ENCODE measurements around the gene MCMBP.
"Not testable (repeated sequence)": the region's sequence is repeated elsewhere in the genome, so short reads cannot be mapped to it uniquely, and the experiment has no call there.

Gene MCMBP

DNA sequence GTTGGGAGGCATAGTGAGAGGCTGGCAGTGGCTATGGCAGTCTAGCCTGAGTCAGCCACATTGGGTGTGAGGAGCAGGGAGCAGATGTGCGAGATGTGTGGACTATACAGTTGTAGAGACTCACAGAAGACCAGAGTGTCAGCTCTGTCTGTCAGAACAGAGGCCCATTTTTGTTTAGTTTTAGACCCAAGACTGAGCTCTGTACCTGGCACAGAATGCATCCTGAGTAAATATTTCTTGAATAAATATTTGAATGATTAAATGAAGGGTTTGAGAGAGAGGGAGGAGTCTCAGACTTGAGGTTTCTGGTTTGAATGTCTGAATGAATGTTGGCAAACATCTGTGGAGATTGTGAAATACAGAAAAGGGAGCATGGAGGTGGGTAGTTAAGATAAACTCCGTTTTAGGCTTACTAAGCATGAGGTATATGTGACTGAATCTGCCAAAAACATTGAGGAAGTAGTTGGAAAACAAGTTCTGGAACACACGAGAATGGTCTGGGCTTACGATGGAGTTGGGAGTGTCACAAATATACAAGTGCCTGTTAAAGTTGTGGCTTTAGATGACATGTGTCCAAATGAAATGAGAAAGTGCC lies 23.5 kb upstream of the MCMBP start:
- H3K27ac ChIP-seq = no peak overlapping the region
- TF ChIP-seq, protein P1, sequence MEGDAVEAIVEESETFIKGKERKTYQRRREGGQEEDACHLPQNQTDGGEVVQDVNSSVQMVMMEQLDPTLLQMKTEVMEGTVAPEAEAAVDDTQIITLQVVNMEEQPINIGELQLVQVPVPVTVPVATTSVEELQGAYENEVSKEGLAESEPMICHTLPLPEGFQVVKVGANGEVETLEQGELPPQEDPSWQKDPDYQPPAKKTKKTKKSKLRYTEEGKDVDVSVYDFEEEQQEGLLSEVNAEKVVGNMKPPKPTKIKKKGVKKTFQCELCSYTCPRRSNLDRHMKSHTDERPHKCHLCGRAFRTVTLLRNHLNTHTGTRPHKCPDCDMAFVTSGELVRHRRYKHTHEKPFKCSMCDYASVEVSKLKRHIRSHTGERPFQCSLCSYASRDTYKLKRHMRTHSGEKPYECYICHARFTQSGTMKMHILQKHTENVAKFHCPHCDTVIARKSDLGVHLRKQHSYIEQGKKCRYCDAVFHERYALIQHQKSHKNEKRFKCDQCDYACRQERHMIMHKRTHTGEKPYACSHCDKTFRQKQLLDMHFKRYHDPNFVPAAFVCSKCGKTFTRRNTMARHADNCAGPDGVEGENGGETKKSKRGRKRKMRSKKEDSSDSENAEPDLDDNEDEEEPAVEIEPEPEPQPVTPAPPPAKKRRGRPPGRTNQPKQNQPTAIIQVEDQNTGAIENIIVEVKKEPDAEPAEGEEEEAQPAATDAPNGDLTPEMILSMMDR (IDR thresholded peaks at IDR 0.05) = no peak
- H3K9me3 ChIP-seq = no peaks in the 10 kb centered on the region
- H3K4me3 ChIP-seq (ENCODE audit: low read depth in 1 of 2, low read length in 1 of 2) = no peak overlapping the region
- H3K4me1 ChIP-seq (ENCODE audit: control insufficient read depth in 1 of 2, insufficient read depth in 1 of 2, low read depth in 1 of 2, low read length in 1 of 2) = peaks cover 13 to 15% of the 10 kb centered on the region in 2 experiments
- no peaks in the 10 kb centered on the region for H3K27me3 ChIP-seq
- peaks cover 24% of the 10 kb centered on the region for H3K36me3 ChIP-seq

DNA sequence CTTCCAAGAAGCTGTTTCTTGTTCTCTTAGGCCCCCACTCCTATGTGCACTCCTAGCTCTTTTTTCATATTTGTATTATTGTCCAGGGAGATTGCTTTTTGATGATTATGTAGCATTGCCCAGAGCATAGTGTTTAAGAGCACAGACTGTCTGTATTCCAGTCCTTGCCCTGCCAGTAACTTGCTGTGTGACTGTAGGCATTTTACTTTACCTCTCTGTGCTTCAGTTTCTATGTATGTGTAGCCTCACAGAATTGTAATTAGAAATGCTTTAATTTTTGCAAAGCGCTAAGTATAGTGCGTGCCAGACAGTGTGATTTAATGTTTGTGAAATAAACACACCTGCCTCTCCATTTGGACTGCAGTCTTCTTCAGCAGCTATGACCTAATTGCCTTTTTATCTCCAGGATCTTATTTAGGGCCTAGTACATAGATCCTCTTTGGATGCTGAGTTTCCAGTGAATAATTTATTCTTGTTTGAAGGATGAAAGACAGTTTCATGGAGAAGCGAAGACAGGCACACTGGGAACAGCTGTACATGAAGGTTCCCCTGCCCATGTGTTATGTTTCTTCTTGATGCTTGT lies 21.3 kb upstream of the MCMBP start:
- no peak overlapping the region for H3K4me3 ChIP-seq (ENCODE audit: low read depth in 1 of 2, low read length in 1 of 2)
- H3K27me3 ChIP-seq = no peaks in the 10 kb centered on the region
- peaks cover 13 to 19% of the 10 kb centered on the region in 2 experiments for H3K4me1 ChIP-seq (ENCODE audit: control insufficient read depth in 1 of 2, insufficient read depth in 1 of 2, low read depth in 1 of 2, low read length in 1 of 2)
- H3K27ac ChIP-seq = no peak overlapping the region
- TF ChIP-seq, protein P1 (IDR thresholded peaks at IDR 0.05) = no peak
- peaks cover 14% of the 10 kb centered on the region for H3K36me3 ChIP-seq
- no peaks in the 10 kb centered on the region for H3K9me3 ChIP-seq

GRCh38 chr10:119893074-119893473 lies 20.4 kb upstream of the MCMBP start:
- Histone ChIP-seq H3K4me1 (ENCODE audit: control insufficient read depth in 1 of 2, insufficient read depth in 1 of 2, low read depth in 1 of 2, low read length in 1 of 2) (peaks cover 18 to 26% of the 10 kb centered on the region in 2 experiments), H3K27ac (peak overlapping the region; percentile 80), H3K9me3 (no peaks in the 10 kb centered on the region), H3K27me3 (no peaks in the 10 kb centered on the region), H3K4me3 (ENCODE audit: low read depth in 1 of 2, low read length in 1 of 2) (peak overlapping the region; percentile 83 to 84), H3K36me3 (peaks cover 7% of the 10 kb centered on the region)
- TF ChIP-seq, protein P1 (IDR thresholded peaks at IDR 0.05) = no peak

DNA sequence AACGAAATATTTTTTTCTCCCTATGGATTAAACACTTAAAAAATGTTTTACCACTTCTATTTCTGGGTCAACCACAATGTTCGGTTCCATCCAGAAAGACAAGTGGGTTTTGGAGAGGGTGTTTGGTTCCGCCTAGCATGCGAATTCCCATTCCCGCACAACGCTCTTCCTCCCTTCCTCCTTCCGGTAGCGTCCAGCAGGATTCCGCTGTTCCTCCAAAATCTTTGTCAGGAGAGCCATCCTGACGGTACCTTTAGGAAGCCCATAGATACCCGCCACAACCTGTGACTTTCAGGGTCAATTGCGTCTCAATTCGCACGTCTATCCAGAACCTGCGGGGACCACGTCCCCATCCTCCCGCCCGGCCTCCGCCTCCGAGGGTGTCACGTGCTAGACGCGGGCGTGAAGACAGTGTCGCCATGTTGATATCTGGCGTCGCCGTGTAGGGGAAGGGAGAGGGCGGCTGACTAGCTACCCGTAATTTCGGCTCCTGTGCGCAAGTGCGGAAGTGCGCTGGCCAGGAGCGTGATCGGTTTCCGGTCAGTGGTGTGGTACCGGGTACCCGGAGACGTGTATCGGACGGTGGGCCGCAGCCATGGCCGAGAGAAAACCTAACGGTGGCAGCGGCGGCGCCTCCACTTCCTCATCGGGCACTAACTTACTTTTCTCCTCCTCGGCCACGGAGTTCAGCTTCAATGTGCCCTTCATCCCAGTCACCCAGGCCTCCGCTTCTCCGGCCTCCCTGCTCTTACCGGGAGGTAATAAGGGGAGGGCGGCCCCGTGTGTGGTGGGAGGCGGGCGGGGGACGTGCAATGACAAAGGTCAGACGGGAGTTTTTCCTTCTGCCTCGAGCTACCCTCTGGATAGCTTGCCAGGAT lies 19.8 kb upstream of the MCMBP start, which contains the start of gene SEC23IP:
TSS of gene SEC23IP (plus strand) at position 543 of the 878 bp plus-strand sequence. CDS start at position 596, 53 bp downstream.
- peaks cover 18 to 26% of the 10 kb centered on the region in 2 experiments for H3K4me1 ChIP-seq (ENCODE audit: control insufficient read depth in 1 of 2, insufficient read depth in 1 of 2, low read depth in 1 of 2, low read length in 1 of 2)
- H3K27ac ChIP-seq = peak within 1 kb of the TSS; percentile 80
- H3K27me3 ChIP-seq = no peaks in the 10 kb centered on the region
- H3K4me3 ChIP-seq (ENCODE audit: low read depth in 1 of 2, low read length in 1 of 2) = peak within 1 kb of the TSS; percentile 83 to 84
- H3K36me3 ChIP-seq = peaks cover 7% of the 10 kb centered on the region
- no peaks in the 10 kb centered on the region for H3K9me3 ChIP-seq
- TF ChIP-seq, protein P1 (IDR thresholded peaks at IDR 0.05) = peak; percentile 45

DNA sequence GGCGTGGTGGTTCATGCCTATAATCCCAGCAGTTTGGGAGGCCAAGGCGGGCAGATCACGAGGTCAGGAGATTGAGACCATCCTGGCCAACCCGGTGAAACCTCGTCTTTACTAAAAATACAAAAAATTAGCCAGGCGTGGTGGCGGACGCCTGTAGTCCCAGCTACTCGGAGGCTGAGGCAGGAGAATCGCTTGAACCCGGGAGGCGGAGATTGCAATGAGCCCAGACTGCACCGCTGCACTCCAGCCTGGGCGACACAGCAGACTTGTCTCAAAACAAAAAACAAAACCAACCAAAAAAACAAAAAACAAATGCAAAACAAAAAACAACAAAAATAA lies 19.2 kb upstream of the MCMBP start:
- H3K27ac ChIP-seq = peak overlapping the region; percentile 80
- H3K27me3 ChIP-seq, H3K36me3 ChIP-seq, H3K9me3 ChIP-seq: not testable (repeated sequence)
- H3K4me3 ChIP-seq (ENCODE audit: low read depth in 1 of 2, low read length in 1 of 2) = peak overlapping the region; percentile 83 to 84
- peaks cover 18 to 26% of the 10 kb centered on the region in 2 experiments for H3K4me1 ChIP-seq (ENCODE audit: control insufficient read depth in 1 of 2, insufficient read depth in 1 of 2, low read depth in 1 of 2, low read length in 1 of 2)

DNA sequence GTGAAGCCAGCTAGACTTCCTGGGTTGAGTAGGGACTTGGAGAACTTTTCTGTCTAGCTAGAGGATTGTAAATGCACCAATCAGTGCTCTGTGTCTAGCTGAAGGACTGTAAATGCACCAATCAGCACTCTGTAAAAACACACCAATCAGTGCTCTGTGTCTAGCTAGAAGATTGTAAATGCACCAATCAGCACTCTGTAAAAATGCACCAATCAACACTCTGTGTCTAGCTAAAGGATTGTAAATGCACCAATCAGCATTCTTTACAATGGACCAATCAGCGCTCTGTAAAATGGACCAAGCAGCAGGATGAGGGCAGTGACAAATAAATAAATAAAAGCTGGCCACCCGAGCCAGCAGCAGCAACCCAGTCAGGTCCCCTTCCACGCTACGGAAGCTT lies 17.7 kb upstream of the MCMBP start:
- not testable (repeated sequence) for H3K27ac ChIP-seq; H3K4me3 ChIP-seq (ENCODE audit: low read depth in 1 of 2, low read length in 1 of 2); H3K27me3 ChIP-seq; H3K36me3 ChIP-seq; H3K9me3 ChIP-seq
- H3K4me1 ChIP-seq (ENCODE audit: control insufficient read depth in 1 of 2, insufficient read depth in 1 of 2, low read depth in 1 of 2, low read length in 1 of 2) = peaks cover 18 to 26% of the 10 kb centered on the region in 2 experiments

DNA sequence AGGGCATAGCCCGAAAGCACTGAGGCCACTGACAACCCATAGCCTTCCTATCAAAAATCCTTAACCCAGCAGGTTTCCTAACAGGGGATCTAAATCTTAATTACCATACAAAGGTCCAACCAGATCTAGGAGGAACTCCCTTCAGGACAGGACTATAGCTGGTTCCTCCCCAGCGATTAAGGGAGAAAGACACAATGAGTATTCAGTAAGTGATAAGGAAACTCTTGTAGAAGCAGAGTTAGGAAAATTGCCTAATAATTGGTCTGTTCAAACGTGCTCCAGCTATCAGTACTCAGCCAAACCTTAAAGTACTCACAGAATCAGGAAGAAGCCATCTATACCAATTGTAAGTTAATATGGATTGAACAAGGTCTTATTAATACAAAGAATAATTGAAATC lies 16.6 kb upstream of the MCMBP start:
- not testable (repeated sequence) for H3K9me3 ChIP-seq; H3K27ac ChIP-seq; H3K27me3 ChIP-seq; H3K4me3 ChIP-seq (ENCODE audit: low read depth in 1 of 2, low read length in 1 of 2); H3K36me3 ChIP-seq
- peaks cover 18 to 26% of the 10 kb centered on the region in 2 experiments for H3K4me1 ChIP-seq (ENCODE audit: control insufficient read depth in 1 of 2, insufficient read depth in 1 of 2, low read depth in 1 of 2, low read length in 1 of 2)

DNA sequence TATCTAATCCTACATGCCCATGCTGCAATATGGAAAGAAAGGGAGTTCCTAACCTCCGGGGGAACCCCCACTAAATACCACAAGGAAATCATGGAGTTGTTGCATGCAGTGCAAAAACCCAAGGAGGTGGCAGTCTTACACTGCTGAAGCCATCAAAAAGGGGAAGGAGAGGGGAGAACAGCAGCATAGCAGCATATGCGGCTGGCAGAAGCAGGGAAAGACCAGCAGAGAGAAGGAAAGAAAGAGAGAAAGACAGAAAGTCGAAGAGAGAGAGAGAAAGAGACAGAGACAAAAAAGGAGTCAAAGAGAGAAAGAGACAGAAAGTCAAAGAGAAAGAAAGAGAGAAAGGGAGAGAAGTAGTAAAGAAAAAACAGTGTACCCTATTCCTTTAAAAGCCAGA lies 16.1 kb upstream of the MCMBP start:
- H3K4me3 ChIP-seq (ENCODE audit: low read depth in 1 of 2, low read length in 1 of 2); H3K27ac ChIP-seq; H3K9me3 ChIP-seq; H3K27me3 ChIP-seq; H3K36me3 ChIP-seq: not testable (repeated sequence)
- H3K4me1 ChIP-seq (ENCODE audit: control insufficient read depth in 1 of 2, insufficient read depth in 1 of 2, low read depth in 1 of 2, low read length in 1 of 2) = peaks cover 18 to 26% of the 10 kb centered on the region in 2 experiments

DNA sequence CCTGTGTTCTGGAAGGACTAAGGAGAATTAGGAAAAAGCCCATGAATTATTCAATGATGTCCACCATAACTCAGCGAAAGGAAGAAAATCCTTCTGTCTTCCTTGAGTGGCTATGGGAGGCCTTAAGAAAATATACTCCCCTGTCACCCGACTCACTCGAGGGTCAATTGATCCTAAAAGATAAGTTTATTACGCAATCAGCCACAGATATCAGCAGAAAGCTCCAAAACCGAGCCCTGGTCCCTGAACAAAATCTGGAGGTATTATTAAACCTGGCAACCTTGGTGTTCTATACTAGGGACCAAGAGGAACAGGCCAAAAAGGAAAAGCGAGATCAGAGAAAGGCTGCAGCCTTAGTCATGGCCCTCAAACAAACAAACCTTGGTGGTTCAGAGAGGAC lies 13.4 kb upstream of the MCMBP start:
- H3K9me3 ChIP-seq; H3K36me3 ChIP-seq; H3K27me3 ChIP-seq; H3K27ac ChIP-seq; H3K4me3 ChIP-seq (ENCODE audit: low read depth in 1 of 2, low read length in 1 of 2): not testable (repeated sequence)
- peaks cover 5 to 11% of the 10 kb centered on the region in 2 experiments for H3K4me1 ChIP-seq (ENCODE audit: control insufficient read depth in 1 of 2, insufficient read depth in 1 of 2, low read depth in 1 of 2, low read length in 1 of 2)

Measured in neutrophil (primary cell).